K562 (cell line): ENCODE measurements around the gene BECN2. TPM values are rescaled to one million over a fixed set of nuclear protein-coding genes. Genes with fewer than 3 reads are reported as not detected.

Source experiments
- ATAC-seq: fragments of 200-7000 bp; cut with Tn5 transposase; 3 replicates; pipeline ENCODE4 v1.9.1; 2020; ENCODE audit warnings: moderate library complexity
- BruUV-seq: library from RNA; stranded (reverse); fragments of 400-500 nt; replicated peaks from 2 replicates; lab custom pipeline; 2021; lab: Mats Ljungman, UMichigan
- CTCF ChIA-PET: fragments of 300-600 bp; formaldehyde crosslinking; extraction: SDS; loops from one replicate; lab custom pipeline; 2021; ENCODE audit warnings: low intra/inter-chr PET ratio; lab: Yijun Ruan, JAX
- POLR2A ChIA-PET: fragments of 300-600, 350-650 bp; sonication (Branson Sonifier 250); formaldehyde crosslinking; extraction: SDS; loops from one replicate; lab custom pipeline; 2021; ENCODE audit warnings: antibody characterized with exemption, inconsistent platforms; lab: Yijun Ruan, JAX
- DNase-seq, 4 experiments: peaks; one replicate each; pipeline versions ENCODE4 v3.0.0 to v3.0.0-alpha.2; 2011 to 2018; ENCODE audit warnings: low spot score in 3 of 4, mixed read lengths in 3 of 4; ENCODE audit errors: extremely low read depth in 1 of 4
- FAIRE-seq: peaks from 2 replicates; lab custom pipeline; 2011; peaks lifted over from hg19 to GRCh38; lab: Jason Lieb, UNC
- H2AFZ ChIP-seq: 2 replicates; pipeline ENCODE4 v1.6.0; 2011; ENCODE audit warnings: low read depth, low read length, control low read depth, inconsistent platforms
- H3K27ac ChIP-seq: fragments of 200-600 bp; 3 replicates; pipeline ENCODE4 v1.8.0; 2011; ENCODE audit warnings: low read depth, mild to moderate bottlenecking, control low read depth, inconsistent platforms, low read length, moderate library complexity, mixed read lengths; ENCODE audit errors: extremely low read depth
- H3K27me3 ChIP-seq, 2 experiments: fragments of 300-600 bp in 1 of 2; 2 replicates in 1 of 2; 3 replicates in 1 of 2; pipeline versions ENCODE4 v1.6.0 to v1.8.0; 2011; ENCODE audit warnings: inconsistent platforms in 2 of 2, low read length in 2 of 2, mild to moderate bottlenecking in 1 of 2, mixed read lengths in 1 of 2, moderate library complexity in 1 of 2; ENCODE audit not compliant: control insufficient read depth in 2 of 2, insufficient read depth in 2 of 2
- H3K36me3 ChIP-seq: fragments of 300-600 bp; 3 replicates; pipeline ENCODE4 v1.8.0; 2011; ENCODE audit warnings: mild to moderate bottlenecking, low read length, inconsistent platforms; ENCODE audit not compliant: control insufficient read depth, insufficient read depth
- H3K4me1 ChIP-seq, 2 experiments: fragments of 200-600 bp in 1 of 2; replicated peaks in 1 of 2; 2 replicates in 1 of 2; 3 replicates in 1 of 2; pipeline versions ENCODE4 v1.5.1 to v1.8.0; 2011; ENCODE audit warnings: inconsistent platforms in 2 of 2, low read length in 2 of 2, mild to moderate bottlenecking in 1 of 2, mixed read lengths in 1 of 2, moderate library complexity in 1 of 2; ENCODE audit not compliant: control insufficient read depth in 2 of 2, insufficient read depth in 2 of 2
- H3K4me2 ChIP-seq: 2 replicates; pipeline ENCODE4 v1.6.1; 2011; ENCODE audit warnings: low read length, control low read depth, inconsistent platforms, mixed read lengths; ENCODE audit not compliant: insufficient read depth
- H3K4me3 ChIP-seq: fragments of 200-600 bp; sonication (generic), shearing (Covaris generic); 2 replicates; pipeline ENCODE4 v1.5.1; 2016; ENCODE audit warnings: control low read depth, inconsistent platforms
- H3K79me2 ChIP-seq: fragments of 200-600 bp; 3 replicates; pipeline ENCODE4 v1.8.0; 2011; ENCODE audit warnings: low read length, inconsistent platforms; ENCODE audit not compliant: control insufficient read depth, insufficient read depth
- H3K9ac ChIP-seq, 2 experiments: 2 replicates each; pipeline versions ENCODE4 v1.6.0 to v1.6.1; 2011; ENCODE audit warnings: low read depth in 2 of 2, low read length in 2 of 2, control low read depth in 1 of 2, inconsistent platforms in 1 of 2, mild to moderate bottlenecking in 1 of 2, mixed read lengths in 1 of 2; ENCODE audit not compliant: insufficient read depth in 1 of 2
- H3K9me1 ChIP-seq: one replicate; pipeline ENCODE4 v1.6.0; 2011; ENCODE audit warnings: inconsistent platforms, mild to moderate bottlenecking, low read length, moderate library complexity; ENCODE audit not compliant: control insufficient read depth, insufficient read depth
- H3K9me3 ChIP-seq: replicated peaks from 2 replicates; pipeline ENCODE4 v1.5.1; 2011; ENCODE audit warnings: low read depth, low read length, inconsistent platforms; ENCODE audit not compliant: control insufficient read depth, insufficient read depth
- H4K20me1 ChIP-seq: replicated peaks from 2 replicates; pipeline ENCODE4 v1.6.1; 2011; ENCODE audit warnings: low read length, inconsistent platforms, mixed read lengths; ENCODE audit not compliant: control insufficient read depth, insufficient read depth
- ATF6 ChIP-seq: sonication (generic); formaldehyde crosslinking; IDR thresholded peaks from 2 replicates; pipeline ENCODE4 v1.4.0; 2020; ENCODE audit warnings: mild to moderate bottlenecking, missing genetic modification reagents
- BDP1 ChIP-seq: IDR thresholded peaks from 3 replicates; pipeline ENCODE4 v1.6.1; 2011; ENCODE audit not compliant: insufficient read length, insufficient read depth
- CLOCK ChIP-seq: fragments of 250-450 bp; sonication (Bioruptor Pico); IDR thresholded peaks from 2 replicates; pipeline ENCODE4 v1.4.0; 2020; ENCODE audit warnings: mild to moderate bottlenecking, moderate library complexity, borderline replicate concordance
- EP400 ChIP-seq: fragments of 450-650 bp; IDR thresholded peaks from 2 replicates; pipeline ENCODE4 v1.6.1; 2017; ENCODE audit warnings: antibody characterized with exemption, mild to moderate bottlenecking, moderate library complexity
- JUNB ChIP-seq: fragments of 450-650 bp; formaldehyde crosslinking; conservative IDR thresholded peaks from 2 replicates; pipeline ENCODE4 v1.4.0; 2020; ENCODE audit warnings: mild to moderate bottlenecking
- KLF16 ChIP-seq: IDR thresholded peaks from 2 replicates; pipeline ENCODE4 v1.6.1; 2016; ENCODE audit warnings: antibody characterized with exemption
- KLF6 ChIP-seq: fragments of 250-450 bp; sonication (Bioruptor Pico); IDR thresholded peaks from 2 replicates; pipeline ENCODE4 v1.4.0; 2020; ENCODE audit warnings: mild to moderate bottlenecking, moderate library complexity, borderline replicate concordance
- NUFIP1 ChIP-seq: fragments of 450-650 bp; IDR thresholded peaks from 2 replicates; pipeline ENCODE4 v1.6.1; 2018; ENCODE audit not compliant: partially characterized antibody
- SLC30A9 ChIP-seq: fragments of 250-450 bp; sonication (Bioruptor Pico); IDR thresholded peaks from 2 replicates; pipeline ENCODE4 v1.8.0; 2022; ENCODE audit warnings: mild to moderate bottlenecking, moderate library complexity
- SMAD3 ChIP-seq: fragments of 450-650 bp; formaldehyde crosslinking; conservative IDR thresholded peaks from 2 replicates; pipeline ENCODE4 v1.4.0; 2020; ENCODE audit warnings: mild to moderate bottlenecking
- SMARCC2 ChIP-seq: fragments of 450-650 bp; IDR thresholded peaks from 2 replicates; pipeline ENCODE4 v1.6.1; 2017; ENCODE audit warnings: antibody characterized with exemption, moderate library complexity, mild to moderate bottlenecking, low read depth
- SNIP1 ChIP-seq: fragments of 450-650 bp; IDR thresholded peaks from 2 replicates; pipeline ENCODE4 v1.7.1; 2017; ENCODE audit warnings: low read depth, mild to moderate bottlenecking
- TEAD2 ChIP-seq: fragments of 450-650 bp; IDR thresholded peaks from 2 replicates; pipeline ENCODE4 v1.6.1; 2016; ENCODE audit warnings: missing genetic modification characterization, control low read depth, missing compliant biosample characterization
- ZNF212 ChIP-seq: fragments of 450-650 bp; formaldehyde crosslinking; IDR thresholded peaks from 2 replicates; pipeline ENCODE4 v1.4.0; 2020; ENCODE audit warnings: mild to moderate bottlenecking
- ZNF699 ChIP-seq: fragments of 250-450 bp; sonication (Bioruptor Pico); IDR thresholded peaks from 2 replicates; pipeline ENCODE4 v1.8.0; 2021; ENCODE audit warnings: mild to moderate bottlenecking, moderate library complexity; ENCODE audit not compliant: insufficient replicate concordance
- WGBS: fragments of 100-300 bp; shearing (Covaris generic); methylation state at CpG from one replicate; pipeline ENCODE4 v1.1.6; 2016; ENCODE audit warnings: low coverage, mixed read lengths; ENCODE audit not compliant: insufficient coverage; ENCODE audit errors: missing lambda C conversion rate; 5-methylcytosine and 5-hydroxymethylcytosine counted together
- in situ Hi-C: fragments of 300-500 bp; cut with MboI; formaldehyde crosslinking; loops from 4 replicates; pipeline ENCODE4 v1.15.0; 2018; ENCODE audit warnings: inconsistent platforms, mixed read lengths
- intact Hi-C: fragments of 100-400 bp; cut with micrococcal nuclease; formaldehyde crosslinking; loops from 2 replicates; pipeline ENCODE4 v1.14.2; 2022
- polyA plus RNA-seq, 8 experiments: library from polyadenylated mRNA; depleted of rRNA in 4 of 8; stranded (reverse) in 5 of 8; unstranded in 3 of 8; fragments of >200 nt; fragmentation: Nextera tagmentation in 2 of 8; fragmentation: Illumina TruSeq in 1 of 8; extraction: Ambion mirVana in 2 of 8; extraction: Trizol in 1 of 8; gene quantifications; 2 replicates each; pipeline versions ENCODE4 v1.2.1 to v1.2.3, GENCODE V29; 2011 to 2014; ENCODE audit warnings: inconsistent platforms in 1 of 8, missing spikeins in 1 of 8
- total RNA-seq, 7 experiments: library from RNA; depleted of rRNA in 6 of 7; stranded (reverse); fragments of >200 nt in 6 of 7; fragmentation: Illumina TruSeq in 2 of 7; extraction: Trizol in 2 of 7; gene quantifications; 2 replicates each; pipeline versions ENCODE4 v1.2.1 to v1.2.3, GENCODE V29; 2011 to 2021; ENCODE audit warnings: low replicate concordance in 1 of 7

Gene BECN2
- total and polyA plus RNA-seq, 9 of the 15 experiments (the other 6 are each of a cell fraction or from before 2014, with no cell fraction given): not detected

GRCh38 chr1:241998412-241998921 is 40.9 kb downstream of the BECN2 start (continued):
- TF ChIP-seq ATF6 (CRISPR knock-in tag) (no peak), NUFIP1 (no peak), KLF16 (peak; percentile 85), TEAD2 (tag) (no peak), SMAD3 (CRISPR knock-in tag) (no peak), SNIP1 (no peak), SMARCC2 (peak; percentile 48; the same call in 1 of the 2 replicates), KLF6 (CRISPR knock-in tag) (peak; percentile 97), EP400 (peak; percentile 55; the same call in 1 of the 2 replicates)

- ChIA-PET POLR2A (interaction anchor here (0.6 to 1.1 kb wide), 3 partner anchors 12 to 1342 kb away, joined by 3 read pairs; no protein-coding TSS in a partner anchor), CTCF (interaction anchor here (0.6 to 3.2 kb wide), 6 partner anchors 14 to 1992 kb away, joined by 3 to 16 read pairs (median 4); partner anchors contain the start of gene KMO)
- H3K27ac ChIP-seq: no peak within 1 kb of the TSS; the same call in 2 of the 3 replicates
- no peaks in the 10 kb centered on the region for H4K20me1 ChIP-seq
- H3K36me3 ChIP-seq: no peaks in the 10 kb centered on the region
- no peaks in the 10 kb centered on the region for H3K9me1 ChIP-seq
- no TSS peak for BruUV-seq
- H3K4me1 ChIP-seq: peaks cover 0 to 4% of the 10 kb centered on the region in 2 experiments; a peak in 1 of 5 replicates
- in situ Hi-C loops: loop anchor here (25.0 kb wide), 1 partner anchor 387 kb away; no protein-coding TSS in a partner anchor
- H3K4me3 ChIP-seq: peak within 1 kb of the TSS; percentile 48
- no peak for FAIRE-seq
- no peak for DNase-seq
- H2AFZ ChIP-seq: peak within 1 kb of the TSS; percentile 98
- no peaks in the 10 kb centered on the region; the same call in 1 of the 2 replicates for H3K9me3 ChIP-seq
- no peak for TF ChIP-seq BDP1
- TF ChIP-seq ZNF699: no peak
- TF ChIP-seq SLC30A9 (CRISPR knock-in tag): no peak
- TF ChIP-seq JUNB (CRISPR knock-in tag): no peak
- TF ChIP-seq ZNF212 (CRISPR knock-in tag): no peak
- TF ChIP-seq CLOCK: no peak
- H3K9ac ChIP-seq: peak within 1 kb of the TSS in 1 of 2 experiments; percentile 12; a peak in 2 of 4 replicates
- no peaks in the 10 kb centered on the region for H3K79me2 ChIP-seq
- peak within 1 kb of the TSS; percentile 92 for H3K4me2 ChIP-seq
- peak; percentile 25 for ATAC-seq
- 15% methylated on average over 4 of the region's 4 CpGs for WGBS
- intact Hi-C loops: loop anchor here (5.0 kb wide), 1 partner anchor 467 kb away; the partner anchor contains the start of gene KMO
- peaks cover 27 to 49% of the 10 kb centered on the region in 2 experiments for H3K27me3 ChIP-seq
These were observed 41.5 kb downstream of the BECN2 start, which contains the start of gene MAP1LC3C for GRCh38 chr1:241999026-241999425. MAP1LC3C (minus strand) TSS chr1:241999098; CDS start chr1:241999008, 90 bp downstream.
